Duodenal mucosa (tissue), 2 donors: ENCODE data around the gene TCL1A.

Experiments used
- H3K27ac ChIP-seq: one replicate; pipeline ENCODE4 v1.7.0; 2013; ENCODE audit warnings: low read depth, low read length
- H3K27me3 ChIP-seq, 2 donors: one replicate each; pipeline ENCODE4 v1.7.0; 2013; ENCODE audit warnings: low read length in 2 of 2, control low read depth in 1 of 2; ENCODE audit not compliant: insufficient read depth in 2 of 2, control insufficient read depth in 1 of 2
- H3K36me3 ChIP-seq, 2 donors: one replicate each; pipeline ENCODE4 v1.7.0; 2013; ENCODE audit warnings: low read length in 2 of 2, control low read depth in 1 of 2; ENCODE audit not compliant: insufficient read depth in 2 of 2, control insufficient read depth in 1 of 2
- H3K4me1 ChIP-seq, 2 donors: one replicate each; pipeline ENCODE4 v1.7.0; 2013; ENCODE audit warnings: low read length in 2 of 2, control low read depth in 1 of 2; ENCODE audit not compliant: insufficient read depth in 2 of 2, control insufficient read depth in 1 of 2
- H3K4me3 ChIP-seq, 2 donors: one replicate each; pipeline ENCODE4 v1.7.0; 2013; ENCODE audit warnings: low read length in 2 of 2, low read depth in 1 of 2
- H3K9ac ChIP-seq, 2 donors: one replicate each; pipeline ENCODE4 v1.7.0; 2013; ENCODE audit warnings: low read length in 2 of 2, low read depth in 1 of 2
- H3K9me3 ChIP-seq, 2 donors: one replicate each; pipeline ENCODE4 v1.7.0; 2013; ENCODE audit warnings: low read length in 2 of 2, control low read depth in 1 of 2; ENCODE audit not compliant: control insufficient read depth in 1 of 2

The TCL1A gene

DNA sequence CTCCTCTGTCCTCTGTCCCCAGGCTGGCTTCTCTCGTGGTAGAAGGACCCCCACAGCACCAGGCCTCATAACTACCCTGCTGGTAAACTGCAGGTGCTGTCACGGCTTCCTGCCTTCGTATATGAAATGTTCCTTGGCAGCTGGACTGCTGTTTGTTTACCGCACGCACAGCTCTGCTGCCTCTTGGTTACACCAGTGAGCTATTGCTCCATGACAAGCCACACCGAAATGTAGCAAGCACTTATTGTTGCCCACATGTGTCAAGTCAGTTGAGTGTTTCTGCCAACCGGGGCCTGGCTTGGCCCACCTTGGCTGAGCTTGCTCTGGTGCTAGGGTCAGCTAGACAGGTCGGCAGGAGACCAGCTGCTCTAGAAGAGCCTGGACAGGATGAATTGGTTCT is 49.4 kb downstream of the TCL1A start:
- H3K9ac ChIP-seq, result no peak overlapping the region
- peaks cover 0 to 10% of the 10 kb centered on the region in 2 donors for H3K27me3 ChIP-seq
- no peak overlapping the region for H3K27ac ChIP-seq

GRCh38 chr14:95664066-95664465 is 49.9 kb downstream of the TCL1A start:
- Histone ChIP-seq H3K27ac (no peak overlapping the region), H3K36me3 (no peaks in the 10 kb centered on the region), H3K4me3 (no peak overlapping the region), H3K9ac (no peak overlapping the region), H3K4me1 (peaks cover 0 to 5% of the 10 kb centered on the region in 2 donors), H3K27me3 (peaks cover 0 to 11% of the 10 kb centered on the region in 2 donors), H3K9me3 (no peaks in the 10 kb centered on the region)

More for the DNA sequence above, 49.4 kb downstream of the TCL1A start:
- no peak overlapping the region for H3K4me3 ChIP-seq
- no peaks in the 10 kb centered on the region for H3K9me3 ChIP-seq
- peaks cover 0 to 5% of the 10 kb centered on the region in 2 donors for H3K4me1 ChIP-seq
- H3K36me3 ChIP-seq, result no peaks in the 10 kb centered on the region

DNA sequence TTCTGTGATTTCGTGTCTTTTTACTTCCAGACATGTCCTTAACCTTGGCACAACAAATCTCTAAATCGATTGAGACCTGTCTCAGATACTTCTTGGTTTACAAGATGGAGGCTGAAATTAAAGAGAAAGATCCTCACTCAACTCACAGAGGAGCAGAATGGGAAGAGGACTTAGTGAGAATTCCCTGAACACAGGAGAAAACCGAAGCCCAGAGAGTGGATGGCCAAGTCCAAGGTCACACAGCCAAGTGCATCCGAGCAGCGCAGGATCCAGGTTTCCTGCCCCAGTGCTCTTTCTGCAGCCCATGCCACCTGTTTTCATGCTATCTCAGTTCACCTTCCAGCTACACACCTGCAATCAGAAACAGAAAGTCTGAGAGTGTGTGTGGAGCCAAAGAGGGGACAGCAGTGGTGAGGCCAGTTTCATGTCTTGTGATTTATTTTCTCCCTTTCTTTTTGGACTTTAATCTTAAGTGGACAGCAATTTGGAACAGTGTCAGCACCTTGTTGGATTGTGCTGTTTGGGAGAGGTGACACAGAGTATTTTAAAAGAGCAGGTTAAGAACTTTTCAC is 50.6 kb downstream of the TCL1A start:
- Histone ChIP-seq H3K36me3 (no peaks in the 10 kb centered on the region), H3K9me3 (no peaks in the 10 kb centered on the region), H3K27me3 (peaks cover 0 to 11% of the 10 kb centered on the region in 2 donors), H3K4me3 (peak overlapping the region in 1 of 2 donors; percentile 48), H3K9ac (no peak overlapping the region), H3K4me1 (peaks cover 0 to 5% of the 10 kb centered on the region in 2 donors), H3K27ac (no peak overlapping the region)

- Histone ChIP-seq H3K27me3 (peaks cover 0 to 11% of the 10 kb centered on the region in 2 donors), H3K4me1 (peaks cover 0 to 5% of the 10 kb centered on the region in 2 donors), H3K9ac (no peak overlapping the region), H3K36me3 (no peaks in the 10 kb centered on the region), H3K4me3 (peak overlapping the region in 1 of 2 donors; percentile 48), H3K9me3 (no peaks in the 10 kb centered on the region), H3K27ac (no peak overlapping the region)
Observed at GRCh38 chr14:95662376-95663186, 51.3 kb downstream of the TCL1A start.

DNA sequence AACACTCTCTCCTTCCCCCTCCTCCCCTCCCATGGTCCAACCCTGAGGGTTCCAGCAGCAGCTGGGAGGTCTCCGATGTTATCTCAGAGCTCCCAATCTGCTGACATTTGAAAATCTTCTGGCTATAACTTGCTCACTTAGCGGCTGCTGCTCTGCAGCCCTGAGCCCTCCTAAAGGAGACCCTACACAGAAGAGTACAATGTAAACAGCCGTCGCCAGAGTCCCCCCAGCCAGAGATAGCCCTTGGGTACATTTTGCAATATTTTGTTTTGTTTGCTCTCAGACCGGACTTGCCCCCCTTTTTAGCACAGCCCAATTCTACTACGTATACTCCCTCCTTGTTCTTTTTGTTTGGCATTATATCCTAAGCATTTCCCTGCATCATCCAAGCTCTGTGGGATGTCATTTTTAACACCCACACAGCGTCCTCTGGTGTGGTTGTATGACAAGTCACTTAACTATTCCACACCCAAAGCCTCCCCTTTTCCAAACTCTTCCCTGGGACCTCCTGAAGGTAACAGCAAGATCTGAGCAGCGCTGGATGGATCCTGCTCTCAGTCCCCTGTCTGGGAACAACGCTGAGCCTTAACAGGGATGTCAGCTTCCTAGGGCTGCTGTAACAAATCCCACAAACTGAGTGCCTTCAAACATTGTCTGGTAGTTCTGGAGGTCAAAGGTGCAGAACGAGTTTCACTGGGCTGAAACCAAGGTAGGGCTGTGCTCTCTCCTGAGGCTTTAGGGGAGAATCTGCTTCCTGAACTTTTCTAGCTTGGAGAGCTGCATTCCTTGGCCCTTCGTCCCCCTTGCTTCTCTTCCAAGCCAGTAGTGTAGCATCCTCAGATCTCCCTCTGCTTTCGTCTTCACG is 53.0 kb downstream of the TCL1A start:
- H3K27ac ChIP-seq, result no peak overlapping the region
- no peaks in the 10 kb centered on the region for H3K9me3 ChIP-seq
- no peak overlapping the region for H3K4me3 ChIP-seq
- H3K36me3 ChIP-seq, result no peaks in the 10 kb centered on the region
- peaks cover 0 to 5% of the 10 kb centered on the region in 2 donors for H3K4me1 ChIP-seq
- H3K9ac ChIP-seq, result no peak overlapping the region
- peaks cover 0 to 11% of the 10 kb centered on the region in 2 donors for H3K27me3 ChIP-seq

DNA sequence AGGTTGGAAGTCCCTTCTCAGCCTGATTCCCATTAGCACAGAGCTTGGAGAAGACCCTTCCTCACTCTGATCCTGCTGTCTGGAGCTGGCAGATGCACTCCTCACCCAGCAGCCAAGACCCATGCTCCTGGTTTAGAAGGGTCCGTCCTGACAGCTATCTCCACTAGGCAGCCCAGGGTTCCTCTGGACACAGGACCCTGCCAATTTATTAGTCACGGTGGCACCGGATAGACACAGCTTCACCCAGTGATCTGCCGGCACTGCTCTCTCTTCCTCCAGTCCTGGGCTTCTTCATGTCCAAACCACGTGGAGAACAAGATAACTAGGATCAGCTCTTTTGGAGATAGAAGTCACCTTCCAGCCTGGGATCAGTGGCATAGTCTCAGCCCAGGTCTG is 53.9 kb downstream of the TCL1A start:
- peaks cover 0 to 11% of the 10 kb centered on the region in 2 donors for H3K27me3 ChIP-seq
- H3K9ac ChIP-seq, result no peak overlapping the region
- H3K27ac ChIP-seq, result no peak overlapping the region
- no peak overlapping the region for H3K4me3 ChIP-seq
- no peaks in the 10 kb centered on the region for H3K36me3 ChIP-seq
- peaks cover 0 to 5% of the 10 kb centered on the region in 2 donors for H3K4me1 ChIP-seq
- no peaks in the 10 kb centered on the region for H3K9me3 ChIP-seq
